ENCODE results near the gene NMNAT1. TPM values are rescaled to one million over a fixed set of nuclear protein-coding genes. Genes with fewer than 3 reads are reported as not detected.

Gene NMNAT1
- total RNA-seq, 1 donor from 2014 or later = 7.0 TPM

DNA sequence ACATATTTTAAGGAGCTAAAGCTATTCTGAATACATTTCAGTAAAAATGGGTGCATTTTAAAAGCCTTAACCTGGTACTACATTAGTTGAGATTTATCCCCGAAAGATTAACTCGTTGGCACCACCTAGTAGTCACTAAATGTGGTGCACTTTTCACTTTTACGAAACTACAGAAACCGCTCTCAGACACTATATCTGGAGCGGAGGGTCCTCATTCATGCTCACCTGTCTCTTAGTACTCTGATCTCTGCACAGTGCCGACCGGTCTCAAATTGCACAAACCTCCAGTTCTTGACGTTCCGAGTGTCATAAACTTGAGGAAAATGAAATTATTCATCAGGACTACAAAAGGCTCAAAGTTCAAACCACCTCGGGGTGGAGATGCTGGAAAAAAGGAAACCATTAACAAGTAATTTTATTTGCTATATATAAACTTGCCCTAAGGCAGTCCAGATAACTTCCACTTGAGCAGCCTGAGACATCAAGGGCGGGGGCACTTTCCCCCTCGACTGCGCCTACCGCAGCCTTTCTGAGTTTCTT lies 806 bp upstream of the NMNAT1 start:
- TF ChIP-seq, protein P1, sequence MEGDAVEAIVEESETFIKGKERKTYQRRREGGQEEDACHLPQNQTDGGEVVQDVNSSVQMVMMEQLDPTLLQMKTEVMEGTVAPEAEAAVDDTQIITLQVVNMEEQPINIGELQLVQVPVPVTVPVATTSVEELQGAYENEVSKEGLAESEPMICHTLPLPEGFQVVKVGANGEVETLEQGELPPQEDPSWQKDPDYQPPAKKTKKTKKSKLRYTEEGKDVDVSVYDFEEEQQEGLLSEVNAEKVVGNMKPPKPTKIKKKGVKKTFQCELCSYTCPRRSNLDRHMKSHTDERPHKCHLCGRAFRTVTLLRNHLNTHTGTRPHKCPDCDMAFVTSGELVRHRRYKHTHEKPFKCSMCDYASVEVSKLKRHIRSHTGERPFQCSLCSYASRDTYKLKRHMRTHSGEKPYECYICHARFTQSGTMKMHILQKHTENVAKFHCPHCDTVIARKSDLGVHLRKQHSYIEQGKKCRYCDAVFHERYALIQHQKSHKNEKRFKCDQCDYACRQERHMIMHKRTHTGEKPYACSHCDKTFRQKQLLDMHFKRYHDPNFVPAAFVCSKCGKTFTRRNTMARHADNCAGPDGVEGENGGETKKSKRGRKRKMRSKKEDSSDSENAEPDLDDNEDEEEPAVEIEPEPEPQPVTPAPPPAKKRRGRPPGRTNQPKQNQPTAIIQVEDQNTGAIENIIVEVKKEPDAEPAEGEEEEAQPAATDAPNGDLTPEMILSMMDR (IDR thresholded peaks at IDR 0.05; ENCODE audit: partially characterized antibody, unreplicated experiment) = peak; percentile 57
- peak overlapping the region; percentile 24 for H3K27ac Mint-ChIP-seq (ENCODE audit: unreplicated experiment)
- DNase-seq = no peak
- H3K4me1 Mint-ChIP-seq (ENCODE audit: low read depth, unreplicated experiment) = peaks cover 3% of the 10 kb centered on the region
- H3K4me3 Mint-ChIP-seq (ENCODE audit: unreplicated experiment) = peak overlapping the region; percentile 91
- H3K36me3 Mint-ChIP-seq (ENCODE audit: unreplicated experiment) = no peaks in the 10 kb centered on the region
- H3K27me3 Mint-ChIP-seq (ENCODE audit: unreplicated experiment) = no peaks in the 10 kb centered on the region
- H3K9me3 Mint-ChIP-seq (ENCODE audit: unreplicated experiment) = peaks cover 2% of the 10 kb centered on the region

GRCh38 chr1:9946315-9946714 lies 3.0 kb downstream of the NMNAT1 start:
- peaks cover 11% of the 10 kb centered on the region for H3K9me3 Mint-ChIP-seq (ENCODE audit: unreplicated experiment)
- H3K4me1 Mint-ChIP-seq (ENCODE audit: low read depth, unreplicated experiment) = peaks cover 14% of the 10 kb centered on the region
- no peak overlapping the region for H3K4me3 Mint-ChIP-seq (ENCODE audit: unreplicated experiment)
- H3K27ac Mint-ChIP-seq (ENCODE audit: unreplicated experiment) = no peak overlapping the region
- TF ChIP-seq, protein P1 (IDR thresholded peaks at IDR 0.05; ENCODE audit: partially characterized antibody, unreplicated experiment) = no peak
- DNase-seq = no peak
- peaks cover 7% of the 10 kb centered on the region for H3K27me3 Mint-ChIP-seq (ENCODE audit: unreplicated experiment)
- peaks cover 4% of the 10 kb centered on the region for H3K36me3 Mint-ChIP-seq (ENCODE audit: unreplicated experiment)

DNA sequence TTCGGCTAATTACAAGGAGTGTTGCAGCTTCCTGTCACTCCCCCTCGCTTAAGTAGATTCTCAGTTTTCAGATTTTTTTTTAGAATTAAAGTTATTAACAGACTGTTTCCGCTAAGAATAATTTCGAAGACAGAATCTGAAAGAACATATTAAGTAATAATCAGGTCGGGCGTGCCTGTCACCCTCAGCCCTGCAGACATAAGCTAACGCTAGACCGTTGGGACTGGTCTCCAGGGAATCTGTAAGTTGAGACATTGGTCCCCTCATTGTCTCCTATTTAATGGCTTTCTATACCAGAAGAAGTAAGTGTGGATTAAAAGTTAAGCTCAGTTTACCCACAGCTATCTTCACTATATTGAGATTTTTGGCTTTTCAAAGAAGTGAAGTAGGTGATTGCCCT lies 14.5 kb downstream of the NMNAT1 start:
- H3K9me3 Mint-ChIP-seq (ENCODE audit: unreplicated experiment) = peaks cover 4% of the 10 kb centered on the region
- H3K27ac Mint-ChIP-seq (ENCODE audit: unreplicated experiment) = no peak overlapping the region
- DNase-seq = no peak
- peaks cover 19% of the 10 kb centered on the region for H3K4me1 Mint-ChIP-seq (ENCODE audit: low read depth, unreplicated experiment)
- peaks cover 4% of the 10 kb centered on the region for H3K36me3 Mint-ChIP-seq (ENCODE audit: unreplicated experiment)
- H3K27me3 Mint-ChIP-seq (ENCODE audit: unreplicated experiment) = peaks cover 6% of the 10 kb centered on the region
- TF ChIP-seq, protein P1 (IDR thresholded peaks at IDR 0.05; ENCODE audit: partially characterized antibody, unreplicated experiment) = no peak
- H3K4me3 Mint-ChIP-seq (ENCODE audit: unreplicated experiment) = no peak overlapping the region

DNA sequence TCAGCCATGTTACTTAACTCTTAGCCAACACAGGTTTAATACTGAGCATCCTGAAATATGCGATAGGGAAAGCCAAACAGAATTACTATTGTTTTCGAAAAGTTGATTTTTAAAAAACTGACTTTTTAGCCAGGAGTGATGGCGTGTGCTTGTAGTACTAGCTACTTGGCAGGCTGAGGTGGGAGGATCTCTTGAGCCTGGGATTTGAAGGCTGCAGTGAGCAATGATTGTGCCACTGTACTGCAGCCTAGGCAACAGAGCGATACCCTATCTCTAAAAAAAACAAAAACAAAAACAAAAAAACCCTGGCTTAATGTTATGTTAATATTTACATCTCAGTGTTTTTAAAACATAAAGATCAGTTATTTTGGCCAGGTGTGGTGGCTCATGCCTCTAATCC lies 16.7 kb downstream of the NMNAT1 start:
- no peak for DNase-seq
- Mint-ChIP-seq H3K36me3 (ENCODE audit: unreplicated experiment) (peaks cover 4% of the 10 kb centered on the region), H3K4me3 (ENCODE audit: unreplicated experiment) (no peak overlapping the region), H3K27ac (ENCODE audit: unreplicated experiment) (no peak overlapping the region), H3K27me3 (ENCODE audit: unreplicated experiment) (peaks cover 6% of the 10 kb centered on the region), H3K9me3 (ENCODE audit: unreplicated experiment) (peaks cover 4% of the 10 kb centered on the region), H3K4me1 (ENCODE audit: low read depth, unreplicated experiment) (peaks cover 20% of the 10 kb centered on the region)
- TF ChIP-seq, protein P1 (IDR thresholded peaks at IDR 0.05; ENCODE audit: partially characterized antibody, unreplicated experiment) = no peak

DNA sequence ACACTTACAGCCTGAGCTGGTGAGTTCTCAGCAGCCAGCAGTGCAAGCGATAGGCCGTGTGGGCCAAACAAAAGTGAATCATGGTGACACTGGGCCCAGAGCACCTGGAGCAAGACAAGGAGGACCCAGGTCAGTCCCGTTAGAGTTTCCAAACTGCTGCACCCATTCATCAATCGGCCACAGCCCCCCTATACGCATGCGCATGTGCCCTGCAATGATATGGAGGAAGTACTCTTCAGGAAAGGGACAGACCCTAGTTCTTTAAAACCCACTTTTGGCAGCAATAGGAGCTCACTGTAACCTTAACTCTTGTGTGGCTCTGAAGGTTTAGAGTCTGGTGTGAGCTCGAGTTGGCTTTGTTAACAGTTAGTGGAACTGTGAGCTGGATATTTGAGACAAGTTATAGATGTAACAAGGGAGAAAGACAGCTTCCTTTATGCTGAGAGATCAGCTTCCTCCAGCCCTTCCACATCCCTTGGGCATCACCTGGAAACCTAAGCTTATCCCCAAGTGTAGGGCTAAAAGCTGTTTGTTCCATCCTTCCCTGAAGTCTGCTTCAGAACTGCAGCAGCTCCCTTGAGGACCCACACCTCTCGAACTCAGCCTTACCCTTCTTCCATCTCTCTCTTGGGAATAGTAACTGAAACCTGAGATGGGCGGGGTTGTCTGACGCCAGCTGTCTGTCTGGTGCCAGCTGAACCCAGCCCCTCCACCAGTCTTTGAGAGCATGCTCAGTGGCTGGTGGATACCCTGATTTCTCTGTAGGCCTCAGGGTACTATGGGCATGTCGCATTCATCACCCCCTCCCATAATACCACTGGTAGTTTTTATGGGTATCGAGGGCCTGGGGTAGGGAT lies 17.7 kb downstream of the NMNAT1 start:
- DNase-seq = peak; percentile 73
- Mint-ChIP-seq H3K9me3 (ENCODE audit: unreplicated experiment) (peaks cover 4% of the 10 kb centered on the region), H3K27ac (ENCODE audit: unreplicated experiment) (peak overlapping the region; percentile 93), H3K4me1 (ENCODE audit: low read depth, unreplicated experiment) (peaks cover 20% of the 10 kb centered on the region), H3K4me3 (ENCODE audit: unreplicated experiment) (peak overlapping the region; percentile 77), H3K27me3 (ENCODE audit: unreplicated experiment) (peaks cover 6% of the 10 kb centered on the region), H3K36me3 (ENCODE audit: unreplicated experiment) (peaks cover 4% of the 10 kb centered on the region)
- TF ChIP-seq, protein P1 (IDR thresholded peaks at IDR 0.05; ENCODE audit: partially characterized antibody, unreplicated experiment) = no peak

All from glutamatergic neuron (in vitro differentiated cells).